GM23338 (cell line): ENCODE results near the gene TMSB4Y. TPM values are rescaled to one million over a fixed set of nuclear protein-coding genes. Genes with fewer than 3 reads are reported as not detected.

ENCODE experiments used
- ATAC-seq: fragments of 200-7000 bp; cut with Tn5 transposase; 3 replicates; pipeline ENCODE4 v1.9.1; 2020
- DNase-seq: peaks from one replicate; pipeline ENCODE4 v3.0.0-alpha.2; 2015; ENCODE audit warnings: low spot score
- H2AFZ ChIP-seq: fragments of 200-600 bp; sonication (generic); 2 replicates; pipeline ENCODE4 v1.8.0; 2016; ENCODE audit warnings: antibody characterized with exemption, mild to moderate bottlenecking, moderate library complexity
- H3F3A ChIP-seq: fragments of 200-600 bp; sonication (generic); replicated peaks from 2 replicates; pipeline ENCODE4 v1.8.0; 2017; ENCODE audit warnings: antibody characterized with exemption, mixed run types, low read depth
- H3K27ac ChIP-seq: fragments of 200-600 bp; sonication (generic); 2 replicates; pipeline ENCODE4 v1.6.1; 2016; ENCODE audit warnings: low read depth
- H3K27me3 ChIP-seq: fragments of 200-600 bp; sonication (generic); 2 replicates; pipeline ENCODE4 v1.8.0; 2016; ENCODE audit warnings: mild to moderate bottlenecking, mixed run types, moderate library complexity; ENCODE audit not compliant: insufficient read depth
- H3K36me3 ChIP-seq: fragments of 200-600 bp; sonication (generic); 2 replicates; pipeline ENCODE4 v1.8.0; 2016; ENCODE audit warnings: mild to moderate bottlenecking; ENCODE audit not compliant: insufficient read depth
- H3K4me1 ChIP-seq: fragments of 200-600 bp; sonication (generic); 2 replicates; pipeline ENCODE4 v1.8.0; 2016; ENCODE audit warnings: mild to moderate bottlenecking, moderate library complexity; ENCODE audit not compliant: insufficient read depth
- H3K4me2 ChIP-seq: fragments of 200-600 bp; sonication (generic); 2 replicates; pipeline ENCODE4 v1.7.1; 2017; ENCODE audit warnings: mixed run types
- H3K4me3 ChIP-seq: fragments of 200-600 bp; sonication (generic); 2 replicates; pipeline ENCODE4 v1.6.1; 2016; ENCODE audit warnings: mixed run types
- H3K79me2 ChIP-seq: fragments of 200-600 bp; sonication (generic); replicated peaks from 2 replicates; pipeline ENCODE4 v1.8.0; 2017; ENCODE audit warnings: mild to moderate bottlenecking; ENCODE audit not compliant: insufficient read depth
- H3K9me2 ChIP-seq: fragments of 200-600 bp; sonication (generic); 2 replicates; pipeline ENCODE4 v1.8.0; 2017; ENCODE audit not compliant: insufficient read depth
- H4K20me1 ChIP-seq: fragments of 200-600 bp; sonication (generic); replicated peaks from 2 replicates; pipeline ENCODE4 v1.8.0; 2017; ENCODE audit warnings: mild to moderate bottlenecking; ENCODE audit not compliant: insufficient read depth
- H3K27ac Mint-ChIP-seq: 2 replicates; pipeline ENCODE4 v1.8.0; 2020; ENCODE audit warnings: inconsistent platforms, mild to moderate bottlenecking, moderate library complexity, mixed read lengths
- H3K27me3 Mint-ChIP-seq: 3 replicates; pipeline ENCODE4 v1.8.0; 2022; ENCODE audit warnings: low read depth, mild to moderate bottlenecking, moderate library complexity, mixed read lengths, inconsistent platforms; ENCODE audit not compliant: insufficient read depth, poor library complexity
- H3K36me3 Mint-ChIP-seq: 3 replicates; pipeline ENCODE4 v1.8.0; 2021; ENCODE audit warnings: low read depth, mild to moderate bottlenecking, inconsistent platforms, moderate library complexity, mixed read lengths
- H3K4me1 Mint-ChIP-seq: 3 replicates; pipeline ENCODE4 v1.8.0; 2020; ENCODE audit warnings: mild to moderate bottlenecking, inconsistent platforms, mixed read lengths
- H3K4me3 Mint-ChIP-seq: 3 replicates; pipeline ENCODE4 v1.8.0; 2021; ENCODE audit warnings: moderate library complexity, mild to moderate bottlenecking, inconsistent platforms, mixed read lengths
- H3K9me3 Mint-ChIP-seq: 3 replicates; pipeline ENCODE4 v1.8.0; 2020; ENCODE audit warnings: moderate library complexity, mild to moderate bottlenecking, inconsistent platforms, mixed read lengths
- CREB1 ChIP-seq: fragments of 250-450 bp; sonication (Bioruptor Pico); IDR thresholded peaks from 2 replicates; pipeline ENCODE4 v1.5.0; 2020; ENCODE audit warnings: low read depth, mild to moderate bottlenecking, moderate library complexity
- CTCF ChIP-seq, 2 experiments: fragments of 200-600 bp in 1 of 2; sonication (generic) in 1 of 2; conservative IDR thresholded peaks; 2 replicates each; pipeline versions ENCODE4 v1.5.1 to v1.6.1; 2016 to 2017; ENCODE audit warnings: antibody characterized with exemption in 2 of 2, low read depth in 2 of 2, mild to moderate bottlenecking in 2 of 2, moderate library complexity in 1 of 2
- ETS1 ChIP-seq: IDR thresholded peaks from 2 replicates; pipeline ENCODE4 v1.6.1; 2016; ENCODE audit warnings: antibody characterized with exemption
- EZH2 ChIP-seq: fragments of 200-600 bp; sonication (generic); IDR thresholded peaks from one replicate; pipeline ENCODE4 v1.8.0; 2017; ENCODE audit warnings: antibody characterized with exemption, mild to moderate bottlenecking, low read depth; ENCODE audit not compliant: unreplicated experiment
- EZH2phosphoT487 ChIP-seq: fragments of 200-600 bp; sonication (generic); IDR thresholded peaks from one replicate; pipeline ENCODE4 v1.8.1; 2018; ENCODE audit warnings: antibody characterized with exemption; ENCODE audit not compliant: unreplicated experiment
- JUNB ChIP-seq: IDR thresholded peaks from one replicate; pipeline ENCODE4 v1.6.1; 2016; ENCODE audit warnings: antibody characterized with exemption; ENCODE audit not compliant: unreplicated experiment
- NANOG ChIP-seq: IDR thresholded peaks from 2 replicates; pipeline ENCODE4 v1.6.1; 2016; ENCODE audit warnings: antibody characterized with exemption, borderline replicate concordance
- POLR2AphosphoS5 ChIP-seq: IDR thresholded peaks from 2 replicates; pipeline ENCODE4 v1.6.1; 2016; ENCODE audit warnings: antibody characterized with exemption, low read depth
- REST ChIP-seq: IDR thresholded peaks from one replicate; pipeline ENCODE4 v1.6.1; 2018; ENCODE audit warnings: antibody characterized with exemption; ENCODE audit not compliant: unreplicated experiment
- STAT1 ChIP-seq: IDR thresholded peaks from one replicate; pipeline ENCODE4 v1.6.1; 2016; ENCODE audit warnings: antibody characterized with exemption; ENCODE audit not compliant: unreplicated experiment
- ZNF114 ChIP-seq: fragments of 250-450 bp; sonication (Bioruptor Pico); IDR thresholded peaks from 2 replicates; pipeline ENCODE4 v1.5.0; 2020; ENCODE audit warnings: mild to moderate bottlenecking, moderate library complexity
- ZNF331 ChIP-seq: fragments of 250-450 bp; sonication (Bioruptor Pico); IDR thresholded peaks from 2 replicates; pipeline ENCODE4 v1.5.0; 2020; ENCODE audit warnings: low read depth, mild to moderate bottlenecking, moderate library complexity
- ZNF462 ChIP-seq: fragments of 250-450 bp; sonication (Bioruptor Pico); IDR thresholded peaks from 2 replicates; pipeline ENCODE4 v1.5.0; 2020; ENCODE audit warnings: mild to moderate bottlenecking, moderate library complexity
- polyA plus RNA-seq: library from polyadenylated mRNA; unstranded; fragments of >200 nt; fragmentation: Nextera tagmentation; extraction: Ambion mirVana; gene quantifications from 2 replicates; pipeline ENCODE4 v1.2.1, GENCODE V29; 2016
- total RNA-seq: library from RNA; depleted of rRNA; stranded (reverse); fragments of >200 nt; shearing (Covaris generic); gene quantifications from 2 replicates; pipeline ENCODE4 v1.2.3, GENCODE V29; 2014

The TMSB4Y gene
- total and polyA plus RNA-seq, 2 experiments from 2014 or later, result 9.8 to 12.2 TPM

GRCh38 chrY:13708038-13708437 lies 4.3 kb downstream of the TMSB4Y start:
- H3K36me3 ChIP-seq, result peaks cover 3% of the 10 kb centered on the region; the same call in 1 of the 2 replicates
- no peaks in the 10 kb centered on the region; the same call in 2 of the 3 replicates for H3K9me3 Mint-ChIP-seq
- H3F3A ChIP-seq, result no peaks in the 10 kb centered on the region
- H3K4me1 ChIP-seq, result peaks cover 12% of the 10 kb centered on the region
- H3K4me3 Mint-ChIP-seq, result no peak overlapping the region
- peaks cover 7% of the 10 kb centered on the region; the same call in 2 of the 3 replicates for H3K4me1 Mint-ChIP-seq
- H3K79me2 ChIP-seq, result peaks cover 46% of the 10 kb centered on the region
- H4K20me1 ChIP-seq, result no peaks in the 10 kb centered on the region
- no peak overlapping the region for H3K4me3 ChIP-seq
- no peaks in the 10 kb centered on the region for H3K9me2 ChIP-seq
- ATAC-seq, result no peak
- no peaks in the 10 kb centered on the region for H3K27me3 ChIP-seq
- no peak overlapping the region for H3K4me2 ChIP-seq
- TF ChIP-seq ETS1 (no peak), ZNF114 (CRISPR knock-in tag) (no peak), NANOG (no peak), JUNB (no peak), ZNF462 (CRISPR knock-in tag) (no peak), EZH2 (no peak), EZH2phosphoT487 (no peak), CREB1 (CRISPR knock-in tag) (no peak), STAT1 (no peak), REST (no peak), POLR2AphosphoS5 (no peak), CTCF (conservative IDR thresholded peaks at IDR 0.05; ENCODE audit: low read depth in 2 of 2) (no peak), ZNF331 (CRISPR knock-in tag) (no peak)
- no peak overlapping the region for H3K27ac Mint-ChIP-seq
- peaks cover 2% of the 10 kb centered on the region for H3K27me3 Mint-ChIP-seq
- no peak overlapping the region for H2AFZ ChIP-seq
- no peak overlapping the region for H3K27ac ChIP-seq
- no peak for DNase-seq
- peaks cover 40% of the 10 kb centered on the region; the same call in 2 of the 3 replicates for H3K36me3 Mint-ChIP-seq
